Measurements from ENCODE around the gene MPP1.

DNA sequence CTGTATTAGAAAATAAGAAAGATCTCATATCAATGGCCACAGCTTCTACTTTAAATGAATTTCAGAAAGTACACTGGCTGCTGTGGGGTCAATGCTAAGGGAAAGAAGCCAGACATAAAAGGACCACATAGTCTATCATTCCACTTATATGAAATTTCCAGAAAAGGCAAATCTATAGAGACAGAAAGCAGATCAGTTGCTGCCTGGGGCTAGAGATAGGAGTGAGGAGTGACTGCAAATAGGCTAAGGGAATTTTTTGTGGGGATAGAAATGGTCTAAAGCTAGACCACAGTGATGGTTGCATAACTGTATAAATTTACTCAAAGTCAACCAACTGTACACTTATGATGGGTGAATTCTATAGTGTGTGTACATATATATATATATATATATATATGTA, 62.7 kb downstream of the MPP1 start:
- no peak for TF ChIP-seq MAFK (IDR thresholded peaks at IDR 0.05; ENCODE audit: low read depth, low read length)
- TF ChIP-seq CTCF (IDR thresholded peaks at IDR 0.05; ENCODE audit: control extremely low read depth in 1 of 3, insufficient read depth in 1 of 3, low read depth in 1 of 3, low read length in 3 of 3), result no peak
- TF ChIP-seq TAF7 (optimal IDR thresholded peaks at IDR 0.05; ENCODE audit: borderline replicate concordance, low read depth, low read length), result no peak

All from H1 (cell line).